GM19043 (cell line): Measurements from ENCODE around the gene SALL2.

Source experiments
- ATAC-seq: cut with Tn5 transposase; IDR thresholded peaks from one replicate; pipeline ENCODE4 v1.9.1; 2021; ENCODE audit warnings: low read depth; ENCODE audit not compliant: unreplicated experiment

Gene SALL2

DNA sequence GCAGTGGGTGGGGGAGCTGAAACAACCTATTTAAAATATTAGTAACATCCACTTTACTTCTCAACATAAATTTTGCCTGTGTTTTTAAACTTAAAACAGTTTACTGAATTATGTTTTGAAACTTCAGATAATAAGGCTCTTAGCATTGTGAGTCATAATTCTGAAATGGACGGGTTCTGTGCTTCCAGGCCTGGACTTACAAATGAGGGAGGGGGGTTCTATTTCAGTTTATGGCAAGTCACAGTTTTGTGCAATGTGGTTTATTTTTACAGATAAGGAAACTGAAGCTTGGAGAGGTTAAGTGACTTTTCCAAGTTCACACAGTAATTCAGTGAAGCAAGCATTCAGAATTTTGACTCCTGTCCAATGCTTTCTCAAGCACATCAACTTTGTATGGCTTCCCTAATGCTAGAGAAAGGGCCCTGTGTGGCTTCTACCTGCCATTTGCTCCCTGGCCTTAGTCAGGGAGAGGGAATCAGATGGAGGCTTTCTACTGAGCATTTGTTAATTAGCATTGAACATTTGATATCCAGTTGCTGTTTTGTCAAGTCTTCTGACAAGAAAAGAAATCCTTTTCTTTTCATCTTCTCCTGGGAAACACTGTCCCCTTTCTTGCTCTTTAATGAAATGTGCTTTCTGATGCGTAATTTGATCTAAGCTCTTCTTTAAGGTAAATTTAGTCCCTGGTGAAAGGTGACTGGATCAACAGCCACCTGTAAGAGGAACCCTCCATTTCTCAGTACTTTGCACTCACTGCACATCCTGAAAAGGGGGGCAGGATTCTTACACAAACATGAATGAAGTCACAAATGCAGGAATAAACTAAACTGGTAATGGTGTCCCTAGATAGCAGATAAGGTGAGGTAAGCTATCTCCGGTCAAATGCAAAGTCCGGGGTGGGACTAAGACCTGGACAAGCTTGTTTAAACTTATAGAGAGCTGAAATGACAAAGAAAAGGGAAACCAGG is 2.5 kb upstream of the SALL2 start:
- ATAC-seq, result no peak

DNA sequence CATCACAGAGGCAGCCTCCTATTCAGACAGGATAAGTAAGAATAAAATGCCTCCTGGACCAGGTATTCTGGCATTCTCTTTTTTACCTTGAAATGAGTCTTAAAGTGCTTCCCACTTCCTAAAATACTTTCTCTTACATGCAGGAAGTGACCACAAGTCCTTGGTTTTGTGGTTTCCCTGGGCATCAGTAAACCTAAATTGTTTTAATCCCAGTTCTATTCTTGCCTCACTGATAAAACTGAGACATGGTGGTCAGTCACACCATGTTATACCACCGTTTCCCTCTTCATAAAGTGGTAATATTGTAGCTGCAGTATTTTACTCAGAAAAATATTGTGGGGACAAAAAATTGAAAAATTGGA is 1.2 kb upstream of the SALL2 start:
- ATAC-seq, result no peak

DNA sequence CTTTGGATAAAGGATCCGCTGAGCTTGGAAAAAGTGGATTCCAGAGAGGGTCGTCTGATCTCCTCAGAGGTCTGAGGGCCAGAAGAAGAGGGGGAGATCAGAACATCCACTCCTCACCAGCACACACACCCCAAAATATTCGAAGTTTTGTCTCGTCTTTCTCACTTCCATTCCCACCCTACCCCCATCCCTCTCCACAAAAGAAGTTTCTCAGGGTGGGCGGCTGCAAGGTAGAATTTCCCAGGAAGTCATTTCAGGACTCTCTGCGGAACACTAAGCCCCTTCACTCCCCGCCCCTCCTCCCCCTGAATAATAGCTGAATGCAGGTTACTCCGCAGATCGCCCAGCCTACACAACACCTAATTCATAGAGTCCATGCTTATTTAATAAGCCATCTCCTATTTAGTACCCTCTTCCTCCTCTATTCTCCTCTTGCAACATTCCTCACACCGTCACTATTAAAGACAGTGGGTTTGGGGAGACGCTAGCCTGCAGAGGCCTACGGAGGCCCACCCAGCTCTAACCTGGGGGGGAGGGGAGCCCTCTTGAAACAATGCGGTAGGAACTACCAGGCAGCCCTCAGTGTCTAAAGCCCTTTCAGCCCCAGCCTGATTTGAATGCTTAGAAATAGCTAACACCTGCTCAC is 649 bp upstream of the SALL2 start:
- no peak for ATAC-seq

DNA sequence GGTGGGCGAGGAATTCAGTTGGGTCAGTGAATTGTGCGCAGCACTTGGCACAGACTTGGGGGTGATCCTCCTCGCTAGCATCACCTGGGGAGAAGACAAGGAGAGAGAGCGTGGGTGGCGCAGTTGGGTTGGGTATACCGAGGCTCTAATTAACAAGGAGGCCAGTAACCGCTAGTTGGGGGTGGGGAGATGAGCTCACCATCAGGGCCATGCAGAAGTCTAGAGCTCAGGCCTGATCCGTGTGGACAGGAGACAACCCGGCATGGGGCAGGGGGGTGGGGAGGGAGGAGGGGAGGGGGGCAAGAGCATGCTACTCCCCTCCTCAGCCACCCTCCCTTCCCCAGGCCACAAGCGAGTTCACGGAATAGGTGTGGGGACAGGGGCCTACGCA is 580 bp downstream of the SALL2 start:
- ATAC-seq, result no peak

DNA sequence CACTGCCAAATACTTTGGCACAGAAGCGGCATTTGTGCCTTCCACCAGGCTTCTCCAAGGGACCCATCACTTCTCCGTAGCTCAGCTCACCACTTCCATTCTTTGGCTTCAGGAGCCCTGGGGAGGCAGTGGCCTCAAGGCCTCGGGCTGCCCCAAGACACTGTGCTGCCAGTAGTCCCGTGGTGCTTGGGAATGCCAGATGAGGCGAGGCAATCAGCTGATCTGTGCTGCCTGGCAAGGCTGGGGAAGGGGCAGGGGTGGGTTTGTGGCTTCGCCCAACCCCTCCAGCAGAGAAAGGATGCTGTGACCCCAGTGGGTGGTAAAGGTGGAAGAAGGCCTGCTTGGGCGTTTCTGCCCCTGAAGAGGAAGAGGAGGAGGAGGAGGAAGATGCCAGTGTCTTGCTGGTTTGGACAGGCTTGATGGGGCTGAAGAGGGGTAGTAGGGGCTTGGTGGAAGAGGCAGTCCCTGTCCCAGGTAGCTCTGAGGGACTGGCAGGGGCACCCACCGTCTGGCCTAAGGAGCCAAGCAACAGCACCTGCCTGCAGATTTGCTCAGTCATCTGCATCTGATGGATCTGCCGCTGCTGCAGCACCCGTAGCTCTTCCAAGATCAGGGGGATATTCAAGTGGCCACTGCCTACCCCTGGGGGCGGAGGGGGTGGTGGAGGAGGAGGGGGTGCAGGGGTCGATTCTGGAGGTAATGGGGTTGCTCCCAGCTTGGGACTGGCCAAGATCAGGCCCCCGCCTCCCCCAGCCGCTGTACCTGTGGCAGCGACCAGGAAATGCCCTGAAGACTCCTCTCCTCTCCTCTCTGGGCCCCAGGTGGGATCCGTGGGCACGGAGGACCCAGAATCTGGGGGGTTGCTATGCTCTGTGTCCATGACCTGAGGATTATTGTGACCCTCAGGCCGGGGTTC is 1.3 kb downstream of the SALL2 start:
- no peak for ATAC-seq

DNA sequence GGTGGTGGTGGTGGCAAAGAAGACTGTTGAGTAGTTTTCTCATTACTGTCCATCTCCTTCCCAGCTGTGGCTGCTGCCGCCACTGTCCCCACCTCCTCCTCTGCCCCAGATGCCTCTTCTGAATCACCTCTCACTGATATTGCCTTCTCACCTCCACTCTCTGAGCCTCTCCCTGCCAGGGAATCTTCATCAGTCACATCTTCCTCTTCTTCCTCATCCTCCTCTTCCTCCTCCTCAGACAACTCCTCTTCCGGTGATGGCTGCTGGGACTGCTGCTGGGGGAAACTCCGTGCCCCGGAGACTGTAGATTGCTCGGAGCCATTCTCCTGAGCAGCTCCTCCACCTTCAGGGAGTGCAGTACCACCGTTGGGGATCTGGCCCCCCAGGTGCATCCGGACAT is 2.9 kb downstream of the SALL2 start:
- ATAC-seq, result no peak

DNA sequence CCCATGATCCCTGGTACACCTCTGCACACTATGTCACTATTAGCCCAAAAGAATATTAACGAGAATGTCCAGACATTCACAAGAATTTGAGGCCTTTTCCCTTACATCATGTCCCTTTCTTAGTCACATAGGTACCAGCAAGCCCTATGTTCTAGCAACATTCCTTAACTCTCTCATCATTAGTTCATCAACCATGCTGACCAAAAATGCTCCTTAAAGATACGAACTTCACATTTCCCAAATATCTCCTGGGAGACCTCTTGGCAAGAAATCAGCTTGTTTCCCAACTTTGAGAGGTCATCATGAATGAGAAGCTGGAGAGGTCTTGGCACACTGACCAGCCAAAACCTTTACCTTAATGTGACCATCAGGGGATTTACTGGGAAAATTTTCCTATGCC is 4.6 kb downstream of the SALL2 start:
- no peak for ATAC-seq

DNA sequence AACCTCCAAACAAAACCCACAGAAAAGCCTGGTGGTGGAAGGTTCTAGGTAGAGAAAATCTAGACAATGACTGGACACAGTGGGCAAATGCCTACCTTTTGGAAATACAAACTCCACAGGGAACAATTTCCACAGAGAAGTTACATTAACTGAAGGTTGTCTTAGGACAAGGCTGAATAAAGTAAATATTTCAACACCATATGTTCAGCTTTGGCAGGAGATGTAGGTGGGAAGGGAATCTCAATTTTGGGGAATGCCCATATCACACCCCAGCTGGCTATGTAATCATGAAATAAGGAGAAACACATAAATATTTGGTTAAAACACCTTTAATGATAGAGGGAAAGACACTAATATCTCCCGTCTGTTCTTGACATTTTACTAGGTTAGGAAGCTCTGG is 5.4 kb downstream of the SALL2 start:
- no peak for ATAC-seq

DNA sequence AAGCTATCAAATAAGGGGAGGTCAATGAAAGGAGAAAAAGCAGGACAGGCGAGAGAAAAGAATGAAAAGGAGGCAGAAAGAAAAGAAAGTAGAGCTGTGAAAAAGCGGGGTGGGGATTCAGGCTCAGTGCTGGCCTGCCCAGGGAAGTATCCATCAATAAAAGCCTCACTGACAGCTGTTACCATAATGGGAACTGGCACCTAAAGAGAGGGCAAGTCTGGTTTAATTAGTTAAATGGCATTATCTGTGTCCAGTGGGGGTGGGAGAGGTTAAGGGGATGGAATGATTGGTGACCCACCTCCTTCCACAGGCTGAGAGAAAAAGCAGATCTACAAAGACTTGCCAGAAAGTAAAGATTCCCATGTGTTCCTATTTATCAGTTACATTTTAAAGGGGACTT is 7.4 kb downstream of the SALL2 start:
- ATAC-seq, result no peak

DNA sequence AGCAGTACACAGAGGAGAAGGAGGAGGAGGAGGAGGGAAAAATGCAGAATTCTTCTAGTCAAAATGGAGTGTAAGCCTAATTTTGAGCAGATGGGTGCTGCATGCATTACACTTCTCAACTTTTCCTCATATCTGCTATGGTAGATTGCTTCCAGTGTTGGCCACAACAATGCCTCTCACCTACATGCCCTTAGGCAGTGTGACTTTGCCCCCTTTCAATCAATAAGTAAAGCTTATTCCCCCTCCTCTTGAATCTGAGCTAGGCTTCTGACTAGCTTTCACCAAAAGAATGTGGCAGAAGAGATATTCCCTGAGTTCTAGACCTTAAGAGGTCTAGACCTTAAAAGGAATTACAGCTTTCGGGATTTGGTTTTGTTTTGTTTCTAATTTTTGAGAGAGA is 11.8 kb downstream of the SALL2 start:
- no peak for ATAC-seq

DNA sequence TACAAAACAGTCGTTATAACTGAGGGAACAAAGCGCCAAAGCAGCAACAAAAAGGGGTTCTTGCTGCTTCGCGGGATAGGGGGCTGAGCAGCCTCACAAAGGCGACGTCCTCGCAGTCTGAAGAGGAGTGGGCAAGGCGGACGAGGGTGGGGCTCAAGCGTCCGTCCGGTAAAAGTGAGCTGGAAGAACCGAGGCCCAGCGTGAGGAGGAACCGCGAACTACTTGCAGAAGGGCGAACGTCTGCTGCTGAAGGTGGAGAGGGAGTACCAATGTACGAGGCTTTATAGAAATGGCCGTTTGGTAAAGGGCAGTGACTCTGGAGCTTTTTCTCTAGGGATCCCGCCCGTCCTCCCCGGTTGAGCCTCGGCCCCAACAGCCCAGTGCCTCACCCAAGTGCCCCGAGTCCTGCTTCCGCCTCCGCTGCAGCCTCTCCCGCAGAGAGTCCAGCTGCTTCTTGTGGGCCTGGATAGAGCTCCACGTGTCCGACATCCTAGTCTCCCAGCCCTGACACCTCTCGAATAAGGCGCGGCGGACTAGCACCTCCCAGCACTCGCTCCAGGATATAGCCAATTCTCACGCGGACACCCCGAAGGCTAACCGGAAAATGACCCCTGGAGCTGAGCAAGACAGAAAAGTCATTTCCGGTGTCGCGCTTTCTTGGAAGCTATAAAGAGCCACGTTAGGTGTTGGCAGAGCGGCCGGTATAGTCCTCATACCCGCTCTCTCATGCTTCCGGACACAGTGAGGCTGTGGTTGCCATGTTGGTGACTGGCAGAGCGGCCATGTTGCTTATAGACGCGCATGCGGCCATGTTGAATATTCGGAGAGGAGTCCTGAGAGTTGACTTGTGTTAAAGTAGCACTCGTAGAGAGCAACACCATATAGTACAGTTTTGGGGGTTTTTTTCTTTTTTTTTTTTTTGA is 15.2 kb downstream of the SALL2 start, which contains the start of gene METTL3:
Gene METTL3, minus strand, starts transcription at position 606 of the 923 bp plus-strand sequence. Its CDS starts 117 bp downstream, at position 489.
- ATAC-seq, result peak; percentile 97

DNA sequence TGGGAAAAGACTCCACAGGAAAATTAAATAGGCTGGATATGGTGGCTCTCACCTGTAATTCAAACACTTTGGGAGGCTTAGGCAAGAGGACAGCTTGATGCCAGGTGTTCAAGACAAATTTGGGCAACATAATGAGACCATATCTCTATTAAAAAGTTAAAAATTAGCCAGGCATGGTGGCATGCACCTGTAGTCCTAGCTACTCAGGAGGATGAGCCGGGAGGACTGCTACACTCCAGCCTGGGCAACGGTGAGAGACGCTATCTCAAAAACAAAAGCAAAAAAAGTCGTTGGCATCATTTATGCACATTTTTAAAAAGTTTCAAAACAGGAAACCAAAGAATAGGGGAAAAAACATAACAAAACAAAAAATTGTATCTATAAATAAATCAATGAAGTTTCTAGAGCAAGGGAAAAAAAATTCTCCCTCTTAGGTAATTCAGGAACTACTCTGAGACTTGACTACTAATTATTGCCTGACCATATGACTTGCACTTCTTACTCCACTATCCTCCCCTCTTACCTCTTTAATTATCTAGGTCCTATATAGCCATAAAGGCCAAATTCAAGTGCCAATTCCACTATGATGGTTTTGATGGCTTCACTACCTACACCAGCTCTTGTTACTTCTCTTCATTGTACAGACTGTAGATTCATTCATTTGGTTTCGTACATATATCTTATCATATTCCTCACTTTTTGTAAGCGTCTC is 16.6 kb downstream of the SALL2 start:
- ATAC-seq, result no peak

DNA sequence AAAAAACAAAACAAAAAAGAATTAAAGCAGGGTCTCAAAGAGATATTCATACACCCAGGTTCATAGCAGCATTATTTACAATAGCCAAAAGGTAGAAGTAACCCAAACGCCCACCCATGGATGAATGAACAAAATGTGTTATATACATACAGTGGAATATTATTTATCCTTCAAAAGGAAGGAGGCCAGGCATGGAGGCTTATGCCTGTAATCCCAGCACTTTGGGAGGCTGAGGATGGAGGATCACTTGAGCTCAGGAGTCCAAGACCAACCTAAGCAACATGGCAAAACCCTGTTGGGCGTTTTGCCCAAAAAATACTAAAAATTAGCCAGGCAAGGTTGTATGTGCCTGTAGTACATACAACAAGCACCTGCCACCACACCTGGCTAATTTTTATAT is 19.6 kb downstream of the SALL2 start:
- no peak for ATAC-seq

DNA sequence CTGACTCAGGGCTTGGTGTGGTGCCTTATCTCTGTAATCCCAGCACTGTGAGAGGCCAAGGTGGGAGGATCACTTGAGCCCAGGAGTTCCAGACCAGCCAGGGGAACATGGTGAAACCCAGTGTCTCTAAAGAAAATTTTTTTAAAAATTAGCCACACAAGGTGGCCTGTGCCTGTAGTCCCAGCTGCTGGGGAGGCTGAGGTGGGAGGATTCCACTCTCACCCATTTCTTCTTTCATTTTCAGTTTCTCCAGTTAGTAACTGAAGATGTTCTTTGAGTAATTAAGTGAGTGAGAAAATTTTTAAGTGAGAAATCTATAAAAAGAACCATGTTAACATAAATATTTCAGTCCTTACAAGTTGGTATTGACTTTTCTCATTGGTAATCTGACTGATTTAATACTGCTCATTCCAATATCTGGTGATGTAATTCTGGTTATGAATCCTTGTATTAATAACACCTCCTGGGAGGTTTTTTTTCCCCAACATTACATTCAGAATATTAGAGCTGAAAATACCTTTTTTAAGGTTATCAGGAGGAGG is 21.1 kb downstream of the SALL2 start:
- peak; percentile 78 for ATAC-seq

DNA sequence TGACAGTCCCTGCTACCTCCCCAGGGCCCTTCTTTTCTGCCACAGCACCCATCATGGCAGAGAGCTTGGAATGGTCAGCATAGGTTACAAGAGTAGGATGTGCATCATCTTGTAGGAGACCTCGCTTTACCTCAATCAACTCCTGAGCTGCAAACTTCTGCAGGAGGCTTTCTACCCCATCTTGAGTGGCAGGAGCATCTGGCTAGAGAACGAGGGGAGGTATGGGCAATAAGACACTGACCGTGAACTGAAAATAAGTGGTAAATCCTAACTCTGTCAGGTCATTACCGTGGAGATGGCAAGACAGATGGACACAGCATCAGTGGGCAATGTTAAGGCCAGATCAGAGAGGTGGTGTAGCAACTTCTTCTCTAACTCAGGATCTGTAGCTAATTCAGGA is 22.8 kb downstream of the SALL2 start:
- ATAC-seq, result no peak

DNA sequence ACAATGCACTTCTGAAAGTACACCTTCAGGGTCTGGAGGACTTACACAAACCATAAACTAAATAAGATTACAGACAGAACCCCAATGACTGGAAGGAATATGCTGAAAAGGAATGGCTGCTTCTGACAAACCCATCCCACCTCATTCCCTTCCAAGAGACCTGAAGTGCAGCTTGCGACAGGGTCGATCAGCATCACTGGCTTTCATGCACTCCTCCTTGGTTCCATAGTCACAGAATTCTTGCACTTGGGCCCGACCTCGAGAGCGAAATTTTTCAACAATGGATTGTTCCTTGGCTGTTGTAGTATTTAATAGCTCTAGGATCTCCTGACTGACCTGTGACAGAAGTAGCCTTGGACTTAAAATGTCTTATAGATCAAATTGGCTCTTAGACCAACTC is 24.6 kb downstream of the SALL2 start:
- no peak for ATAC-seq

DNA sequence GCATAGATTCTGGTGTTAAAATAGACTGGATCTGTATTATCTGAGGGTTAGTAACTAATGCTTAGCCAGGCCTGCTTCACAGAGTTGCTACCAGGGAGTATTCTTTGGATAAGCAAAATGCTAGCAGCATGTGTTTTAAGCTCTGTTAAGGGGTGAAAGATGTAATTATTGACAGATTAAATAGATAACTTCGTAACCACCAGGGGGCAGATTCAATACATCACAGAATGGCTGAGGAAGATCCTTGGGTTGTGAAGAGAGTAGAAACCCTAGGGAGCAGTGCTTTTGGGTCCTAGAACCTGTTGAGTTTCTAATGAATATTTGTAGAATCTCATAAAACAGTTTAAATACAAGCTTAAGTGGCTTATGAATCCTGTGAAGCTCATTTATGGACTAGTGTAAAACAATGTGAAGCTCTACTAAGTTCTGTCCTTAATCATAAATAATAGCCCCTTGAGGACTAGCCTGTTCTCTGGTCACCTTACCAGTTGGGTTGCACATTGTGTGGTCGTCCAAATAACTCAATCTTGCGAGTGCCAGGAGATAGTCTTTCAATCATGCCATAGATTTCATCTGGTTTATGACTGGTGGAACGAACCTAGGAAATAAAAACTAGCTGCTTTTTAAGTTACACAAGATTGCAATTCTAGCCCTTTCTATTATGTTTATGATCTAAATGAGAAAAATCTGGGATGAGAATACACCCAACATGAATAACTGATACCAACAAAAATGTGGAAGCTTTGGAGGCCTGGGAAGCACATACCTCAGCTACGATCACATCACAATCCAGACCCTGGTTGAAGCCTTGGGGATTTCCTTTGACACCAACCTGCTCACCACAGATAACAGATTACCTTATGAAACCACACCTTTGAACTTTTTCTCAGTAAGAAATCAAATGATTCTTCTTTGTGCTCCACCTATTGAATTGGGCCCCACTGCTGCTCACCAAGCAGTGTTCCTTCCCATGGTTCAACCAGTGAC is 27.3 kb downstream of the SALL2 start:
- ATAC-seq, result no peak

DNA sequence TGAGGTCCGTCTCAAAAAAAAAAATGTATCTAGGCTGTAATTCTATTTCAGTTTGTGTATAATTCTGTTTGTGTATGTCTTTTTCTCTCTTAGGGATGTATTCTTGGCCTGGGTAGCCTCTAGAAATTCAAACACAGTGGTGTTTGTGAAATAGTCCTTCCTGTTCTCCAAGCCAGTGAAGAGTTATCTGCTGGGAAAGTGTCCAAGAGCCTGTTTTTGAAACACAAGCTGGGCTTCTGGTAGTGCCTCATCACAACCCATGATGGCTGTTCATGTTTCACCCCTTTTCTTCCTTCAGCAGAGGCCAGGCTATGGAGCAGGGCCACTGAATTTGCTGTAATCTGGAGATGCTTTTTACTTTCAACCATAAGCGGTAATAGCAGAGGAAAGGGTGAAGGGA is 29.7 kb downstream of the SALL2 start:
- ATAC-seq, result no peak
